Measurements from ENCODE around the gene FOXC1.

The FOXC1 gene

GRCh38 chr6:1580585-1580984 lies 29.1 kb upstream of the FOXC1 start:
- Histone ChIP-seq H3K36me3 (no peaks in the 10 kb centered on the region), H3K4me3 (ENCODE audit: low read depth, low read length) (no peak overlapping the region), H3K9me3 (no peaks in the 10 kb centered on the region), H3K4me1 (peaks cover 2% of the 10 kb centered on the region; the same call in 1 of the 2 replicates), H3K27me3 (peaks cover 33% of the 10 kb centered on the region)
- TF ChIP-seq CTCF (IDR thresholded peaks at IDR 0.05; ENCODE audit: low read depth, low read length): no peak
- no peak for DNase-seq

- peaks cover 39% of the 10 kb centered on the region for H3K27me3 ChIP-seq
- no peaks in the 10 kb centered on the region for H3K36me3 ChIP-seq
- no peak for DNase-seq
- H3K9me3 ChIP-seq: no peaks in the 10 kb centered on the region
- no peaks in the 10 kb centered on the region for H3K4me1 ChIP-seq
- no peak for TF ChIP-seq CTCF (IDR thresholded peaks at IDR 0.05; ENCODE audit: low read depth, low read length)
- no peak overlapping the region for H3K4me3 ChIP-seq (ENCODE audit: low read depth, low read length)
Measured at GRCh38 chr6:1581120-1581991, 28.4 kb upstream of the FOXC1 start.

- H3K9me3 ChIP-seq: no peaks in the 10 kb centered on the region
- H3K4me1 ChIP-seq: no peaks in the 10 kb centered on the region
- H3K4me3 ChIP-seq (ENCODE audit: low read depth, low read length): no peak overlapping the region
- TF ChIP-seq CTCF (IDR thresholded peaks at IDR 0.05; ENCODE audit: low read depth, low read length): no peak
- peaks cover 60% of the 10 kb centered on the region for H3K27me3 ChIP-seq
- DNase-seq: no peak
- H3K36me3 ChIP-seq: no peaks in the 10 kb centered on the region
Measured at GRCh38 chr6:1584146-1584545, 25.6 kb upstream of the FOXC1 start.

GRCh38 chr6:1584996-1585668 lies 24.6 kb upstream of the FOXC1 start:
- peaks cover 70% of the 10 kb centered on the region for H3K27me3 ChIP-seq
- no peaks in the 10 kb centered on the region for H3K4me1 ChIP-seq
- no peaks in the 10 kb centered on the region for H3K36me3 ChIP-seq
- TF ChIP-seq CTCF (IDR thresholded peaks at IDR 0.05; ENCODE audit: low read depth, low read length): no peak
- DNase-seq: no peak
- H3K9me3 ChIP-seq: no peaks in the 10 kb centered on the region
- no peak overlapping the region for H3K4me3 ChIP-seq (ENCODE audit: low read depth, low read length)

- no peak for DNase-seq
- H3K9me3 ChIP-seq: no peaks in the 10 kb centered on the region
- peaks cover 75% of the 10 kb centered on the region for H3K27me3 ChIP-seq
- H3K4me3 ChIP-seq (ENCODE audit: low read depth, low read length): no peak overlapping the region
- H3K4me1 ChIP-seq: no peaks in the 10 kb centered on the region
- no peak for TF ChIP-seq CTCF (IDR thresholded peaks at IDR 0.05; ENCODE audit: low read depth, low read length)
- no peaks in the 10 kb centered on the region for H3K36me3 ChIP-seq
Measured at GRCh38 chr6:1585669-1586049, 24.1 kb upstream of the FOXC1 start.

GRCh38 chr6:1586256-1586655 lies 23.5 kb upstream of the FOXC1 start:
- Histone ChIP-seq H3K9me3 (no peaks in the 10 kb centered on the region), H3K27me3 (peaks cover 78% of the 10 kb centered on the region), H3K4me3 (ENCODE audit: low read depth, low read length) (no peak overlapping the region), H3K4me1 (no peaks in the 10 kb centered on the region), H3K36me3 (no peaks in the 10 kb centered on the region)
- TF ChIP-seq CTCF (IDR thresholded peaks at IDR 0.05; ENCODE audit: low read depth, low read length): no peak
- no peak for DNase-seq
